ENCODE results near the gene PYCR2.

PYCR2 gene

DNA sequence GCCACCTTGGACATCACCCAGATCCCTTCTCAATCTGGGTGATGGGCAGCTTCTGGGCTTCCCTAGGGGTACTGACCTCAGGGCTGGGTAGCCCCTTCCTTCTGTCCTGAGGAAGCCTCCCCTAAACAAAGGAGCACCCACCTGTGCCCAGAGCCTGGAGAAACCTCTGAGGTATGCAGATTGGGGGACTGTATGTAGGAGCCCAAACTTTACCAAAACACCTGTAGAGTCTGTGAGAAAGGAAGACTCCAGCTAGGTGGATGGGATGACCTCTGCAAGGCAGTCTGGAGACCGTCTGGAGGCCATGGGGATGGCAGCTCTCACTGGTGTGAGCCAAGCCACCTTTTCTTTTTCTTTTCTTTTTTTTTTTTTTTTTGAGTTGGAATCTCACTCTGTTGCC lies 30.7 kb upstream of the PYCR2 start:
- H3K9me3 ChIP-seq (ENCODE audit: control insufficient read depth in 1 of 2, low read length in 2 of 2): no peaks in the 10 kb centered on the region
- no peaks in the 10 kb centered on the region for H3K27me3 ChIP-seq (ENCODE audit: low read depth, low read length)
- H3K4me1 ChIP-seq (ENCODE audit: control insufficient read depth in 1 of 2, insufficient read depth in 2 of 2, low read length in 2 of 2): no peaks in the 10 kb centered on the region
- H3K4me3 ChIP-seq (ENCODE audit: low read depth in 1 of 2, low read length in 2 of 2): no peak overlapping the region
- no peaks in the 10 kb centered on the region for H3K36me3 ChIP-seq (ENCODE audit: control insufficient read depth in 1 of 2, insufficient read depth in 2 of 2, low read length in 2 of 2)
- H3K27ac ChIP-seq (ENCODE audit: low read length): no peak overlapping the region

DNA sequence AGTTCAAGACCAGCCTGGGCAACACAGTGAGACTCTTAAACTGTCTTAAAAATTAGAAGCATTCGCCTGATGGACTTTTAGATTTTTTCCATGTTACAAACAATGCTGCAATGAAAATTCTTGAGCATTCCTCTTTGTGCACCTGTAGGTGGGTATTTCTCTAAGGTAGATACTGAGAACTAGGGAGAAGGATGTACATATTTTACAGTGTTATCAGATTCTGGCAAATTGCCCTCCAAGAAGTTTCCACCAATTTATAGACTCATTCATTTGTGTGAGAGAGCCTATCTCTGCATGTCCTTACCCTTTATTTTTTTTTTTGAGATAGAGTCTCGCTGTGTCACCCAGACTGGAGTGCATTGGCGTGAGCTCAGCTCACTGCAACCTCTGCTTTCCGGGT lies 29.3 kb upstream of the PYCR2 start:
- Histone ChIP-seq H3K27ac (ENCODE audit: low read length) (no peak overlapping the region), H3K9me3 (ENCODE audit: control insufficient read depth in 1 of 2, low read length in 2 of 2) (no peaks in the 10 kb centered on the region), H3K4me1 (ENCODE audit: control insufficient read depth in 1 of 2, insufficient read depth in 2 of 2, low read length in 2 of 2) (no peaks in the 10 kb centered on the region), H3K27me3 (ENCODE audit: low read depth, low read length) (no peaks in the 10 kb centered on the region), H3K36me3 (ENCODE audit: control insufficient read depth in 1 of 2, insufficient read depth in 2 of 2, low read length in 2 of 2) (no peaks in the 10 kb centered on the region), H3K4me3 (ENCODE audit: low read depth in 1 of 2, low read length in 2 of 2) (no peak overlapping the region)

DNA sequence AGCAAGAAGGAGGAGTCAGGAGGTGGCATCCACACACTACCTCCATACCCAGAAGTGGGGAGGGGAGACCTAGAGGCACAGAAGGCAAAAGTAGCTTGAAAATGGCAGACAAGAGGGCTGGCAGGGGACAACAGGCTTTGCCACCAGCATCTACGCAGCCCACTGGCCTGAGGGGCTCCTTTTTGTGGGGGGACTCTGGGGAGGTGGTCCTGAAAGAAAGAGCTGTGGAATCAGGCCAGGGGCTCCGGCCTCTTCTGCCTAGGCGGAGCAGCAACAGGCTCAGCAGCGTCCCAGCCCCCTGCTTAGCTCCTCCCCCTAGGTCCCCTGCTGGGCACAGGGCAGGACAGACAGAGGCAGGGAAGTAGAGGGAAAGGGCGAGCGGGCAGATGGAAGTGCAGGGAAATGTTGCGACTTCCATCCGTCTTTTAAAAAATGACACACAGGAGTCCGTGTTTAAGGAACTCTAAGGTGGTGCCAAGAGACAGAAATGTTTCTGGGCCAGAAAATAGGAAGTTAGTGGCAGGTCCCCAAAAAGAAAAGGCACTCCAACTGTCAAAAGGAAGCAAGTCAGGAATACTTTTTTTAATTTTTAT lies 27.0 kb upstream of the PYCR2 start:
- Histone ChIP-seq H3K27me3 (ENCODE audit: low read depth, low read length) (no peaks in the 10 kb centered on the region), H3K36me3 (ENCODE audit: control insufficient read depth in 1 of 2, insufficient read depth in 2 of 2, low read length in 2 of 2) (no peaks in the 10 kb centered on the region), H3K27ac (ENCODE audit: low read length) (no peak overlapping the region), H3K4me3 (ENCODE audit: low read depth in 1 of 2, low read length in 2 of 2) (no peak overlapping the region), H3K9me3 (ENCODE audit: control insufficient read depth in 1 of 2, low read length in 2 of 2) (no peaks in the 10 kb centered on the region), H3K4me1 (ENCODE audit: control insufficient read depth in 1 of 2, insufficient read depth in 2 of 2, low read length in 2 of 2) (no peaks in the 10 kb centered on the region)

DNA sequence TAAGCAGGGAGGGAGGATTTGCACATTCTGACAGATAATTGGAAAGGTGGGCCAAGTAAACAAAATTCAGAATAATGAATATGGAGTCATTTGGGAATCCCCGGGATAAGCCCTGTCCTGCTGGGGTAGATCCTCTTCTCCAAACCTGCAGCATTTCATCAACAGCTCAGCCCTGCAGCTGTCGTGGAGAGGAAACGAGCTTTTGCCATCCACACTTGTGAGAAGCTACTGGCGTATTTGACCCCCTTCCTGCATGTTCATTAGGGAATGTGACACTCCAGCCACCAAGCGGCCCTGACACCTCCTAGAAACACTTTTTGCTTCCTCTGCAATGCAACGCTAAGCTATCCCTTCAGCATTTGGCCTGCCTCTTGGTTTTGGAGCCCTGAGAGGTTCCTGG lies 25.0 kb upstream of the PYCR2 start:
- H3K9me3 ChIP-seq (ENCODE audit: control insufficient read depth in 1 of 2, low read length in 2 of 2): no peaks in the 10 kb centered on the region
- no peak overlapping the region for H3K27ac ChIP-seq (ENCODE audit: low read length)
- no peak overlapping the region for H3K4me3 ChIP-seq (ENCODE audit: low read depth in 1 of 2, low read length in 2 of 2)
- no peaks in the 10 kb centered on the region for H3K4me1 ChIP-seq (ENCODE audit: control insufficient read depth in 1 of 2, insufficient read depth in 2 of 2, low read length in 2 of 2)
- H3K27me3 ChIP-seq (ENCODE audit: low read depth, low read length): no peaks in the 10 kb centered on the region
- no peaks in the 10 kb centered on the region for H3K36me3 ChIP-seq (ENCODE audit: control insufficient read depth in 1 of 2, insufficient read depth in 2 of 2, low read length in 2 of 2)

- Histone ChIP-seq H3K27me3 (ENCODE audit: low read depth, low read length) (no peaks in the 10 kb centered on the region), H3K27ac (ENCODE audit: low read length) (no peak overlapping the region), H3K4me3 (ENCODE audit: low read depth in 1 of 2, low read length in 2 of 2) (no peak overlapping the region), H3K4me1 (ENCODE audit: control insufficient read depth in 1 of 2, insufficient read depth in 2 of 2, low read length in 2 of 2) (peaks cover 0 to 1% of the 10 kb centered on the region in 2 donors), H3K9me3 (ENCODE audit: control insufficient read depth in 1 of 2, low read length in 2 of 2) (no peaks in the 10 kb centered on the region), H3K36me3 (ENCODE audit: control insufficient read depth in 1 of 2, insufficient read depth in 2 of 2, low read length in 2 of 2) (no peaks in the 10 kb centered on the region)
Measured at GRCh38 chr1:225946803-225947202, 22.8 kb upstream of the PYCR2 start.

- H3K36me3 ChIP-seq (ENCODE audit: control insufficient read depth in 1 of 2, insufficient read depth in 2 of 2, low read length in 2 of 2): no peaks in the 10 kb centered on the region
- H3K9me3 ChIP-seq (ENCODE audit: control insufficient read depth in 1 of 2, low read length in 2 of 2): no peaks in the 10 kb centered on the region
Measured at GRCh38 chr1:225946082-225946620, 22.1 kb upstream of the PYCR2 start.

DNA sequence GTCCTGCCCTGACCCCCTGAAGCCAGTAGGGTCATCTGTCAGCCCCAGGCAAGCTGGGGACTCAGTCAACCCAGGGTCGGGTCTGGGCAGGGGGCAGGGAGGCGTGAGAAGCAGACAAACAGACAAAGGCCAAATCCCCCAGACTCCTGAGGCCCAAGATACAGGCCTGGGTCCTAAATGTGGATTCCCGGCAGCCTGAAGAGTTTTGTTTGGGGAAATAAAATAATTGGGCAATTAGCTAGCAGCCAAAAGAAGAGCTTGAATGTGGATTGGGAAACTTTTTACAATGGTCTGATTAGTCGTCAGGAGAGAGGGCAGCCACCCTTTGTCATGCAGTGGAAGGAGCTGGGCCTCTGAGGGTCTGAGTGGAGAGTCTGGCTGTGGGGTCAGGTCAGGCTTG lies 21.5 kb upstream of the PYCR2 start:
- Histone ChIP-seq H3K27me3 (ENCODE audit: low read depth, low read length) (no peaks in the 10 kb centered on the region), H3K27ac (ENCODE audit: low read length) (no peak overlapping the region), H3K36me3 (ENCODE audit: control insufficient read depth in 1 of 2, insufficient read depth in 2 of 2, low read length in 2 of 2) (no peaks in the 10 kb centered on the region), H3K4me1 (ENCODE audit: control insufficient read depth in 1 of 2, insufficient read depth in 2 of 2, low read length in 2 of 2) (peaks cover 0 to 14% of the 10 kb centered on the region in 2 donors), H3K4me3 (ENCODE audit: low read depth in 1 of 2, low read length in 2 of 2) (no peak overlapping the region), H3K9me3 (ENCODE audit: control insufficient read depth in 1 of 2, low read length in 2 of 2) (no peaks in the 10 kb centered on the region)

More at GRCh38 chr1:225946082-225946620, 22.1 kb upstream of the PYCR2 start:
- Histone ChIP-seq H3K4me1 (ENCODE audit: control insufficient read depth in 1 of 2, insufficient read depth in 2 of 2, low read length in 2 of 2) (peaks cover 0 to 8% of the 10 kb centered on the region in 2 donors), H3K27me3 (ENCODE audit: low read depth, low read length) (no peaks in the 10 kb centered on the region), H3K27ac (ENCODE audit: low read length) (no peak overlapping the region), H3K4me3 (ENCODE audit: low read depth in 1 of 2, low read length in 2 of 2) (no peak overlapping the region)

- no peaks in the 10 kb centered on the region for H3K27me3 ChIP-seq (ENCODE audit: low read depth, low read length)
- no peak overlapping the region for H3K27ac ChIP-seq (ENCODE audit: low read length)
- H3K4me1 ChIP-seq (ENCODE audit: control insufficient read depth in 1 of 2, insufficient read depth in 2 of 2, low read length in 2 of 2): peaks cover 0 to 17% of the 10 kb centered on the region in 2 donors
- no peaks in the 10 kb centered on the region for H3K9me3 ChIP-seq (ENCODE audit: control insufficient read depth in 1 of 2, low read length in 2 of 2)
- H3K36me3 ChIP-seq (ENCODE audit: control insufficient read depth in 1 of 2, insufficient read depth in 2 of 2, low read length in 2 of 2): no peaks in the 10 kb centered on the region
- no peak overlapping the region for H3K4me3 ChIP-seq (ENCODE audit: low read depth in 1 of 2, low read length in 2 of 2)
Measured at GRCh38 chr1:225944951-225945350, 20.9 kb upstream of the PYCR2 start.

DNA sequence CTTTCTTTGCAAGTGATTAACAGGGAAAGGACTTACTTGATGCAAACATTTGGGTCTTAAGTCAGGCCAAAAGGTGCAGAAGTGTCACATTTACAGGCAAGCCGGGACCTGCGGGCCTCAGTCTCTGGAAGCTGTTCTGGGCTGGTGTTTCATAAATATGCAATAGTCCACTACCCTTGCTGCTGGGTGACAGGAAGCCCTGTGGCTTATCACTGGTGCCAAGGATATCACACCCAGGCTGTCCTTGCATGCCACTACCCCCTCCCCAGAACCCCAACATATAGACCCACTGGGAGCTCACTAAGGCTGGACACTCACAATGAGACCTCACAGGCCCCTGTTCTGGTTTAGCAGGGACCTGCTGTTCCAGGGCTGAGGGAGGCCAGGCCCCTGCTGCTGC lies 20.3 kb upstream of the PYCR2 start:
- H3K4me3 ChIP-seq (ENCODE audit: low read depth in 1 of 2, low read length in 2 of 2): no peak overlapping the region
- peaks cover 0 to 17% of the 10 kb centered on the region in 2 donors for H3K4me1 ChIP-seq (ENCODE audit: control insufficient read depth in 1 of 2, insufficient read depth in 2 of 2, low read length in 2 of 2)
- H3K9me3 ChIP-seq (ENCODE audit: control insufficient read depth in 1 of 2, low read length in 2 of 2): no peaks in the 10 kb centered on the region
- no peaks in the 10 kb centered on the region for H3K27me3 ChIP-seq (ENCODE audit: low read depth, low read length)
- H3K36me3 ChIP-seq (ENCODE audit: control insufficient read depth in 1 of 2, insufficient read depth in 2 of 2, low read length in 2 of 2): no peaks in the 10 kb centered on the region
- no peak overlapping the region for H3K27ac ChIP-seq (ENCODE audit: low read length)

DNA sequence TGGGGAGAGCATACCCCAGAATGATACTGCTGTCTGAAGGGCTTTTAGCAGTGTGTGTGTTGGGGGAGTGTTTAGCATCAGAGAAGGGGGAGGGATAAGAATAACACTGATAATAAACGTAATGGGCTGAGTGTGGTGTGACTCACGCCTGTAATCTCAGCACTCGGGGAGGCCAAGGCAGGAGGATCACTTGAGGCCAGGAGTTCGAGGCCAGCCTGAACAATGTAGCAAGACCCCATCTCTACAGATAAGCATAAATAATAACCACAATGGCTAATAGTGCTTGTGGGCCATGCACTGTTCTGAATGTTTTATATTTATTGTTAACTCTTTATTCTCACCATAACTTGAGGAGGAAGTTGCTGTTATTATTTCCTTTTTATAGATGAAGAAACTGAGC lies 19.5 kb upstream of the PYCR2 start:
- no peak overlapping the region for H3K4me3 ChIP-seq (ENCODE audit: low read depth in 1 of 2, low read length in 2 of 2)
- H3K9me3 ChIP-seq (ENCODE audit: control insufficient read depth in 1 of 2, low read length in 2 of 2): no peaks in the 10 kb centered on the region
- H3K4me1 ChIP-seq (ENCODE audit: control insufficient read depth in 1 of 2, insufficient read depth in 2 of 2, low read length in 2 of 2): peaks cover 0 to 17% of the 10 kb centered on the region in 2 donors
- no peaks in the 10 kb centered on the region for H3K36me3 ChIP-seq (ENCODE audit: control insufficient read depth in 1 of 2, insufficient read depth in 2 of 2, low read length in 2 of 2)
- no peak overlapping the region for H3K27ac ChIP-seq (ENCODE audit: low read length)
- no peaks in the 10 kb centered on the region for H3K27me3 ChIP-seq (ENCODE audit: low read depth, low read length)

- H3K27me3 ChIP-seq (ENCODE audit: low read depth, low read length): no peaks in the 10 kb centered on the region
- H3K36me3 ChIP-seq (ENCODE audit: control insufficient read depth in 1 of 2, insufficient read depth in 2 of 2, low read length in 2 of 2): no peaks in the 10 kb centered on the region
- peaks cover 0 to 17% of the 10 kb centered on the region in 2 donors for H3K4me1 ChIP-seq (ENCODE audit: control insufficient read depth in 1 of 2, insufficient read depth in 2 of 2, low read length in 2 of 2)
- H3K27ac ChIP-seq (ENCODE audit: low read length): no peak overlapping the region
- no peak overlapping the region for H3K4me3 ChIP-seq (ENCODE audit: low read depth in 1 of 2, low read length in 2 of 2)
- no peaks in the 10 kb centered on the region for H3K9me3 ChIP-seq (ENCODE audit: control insufficient read depth in 1 of 2, low read length in 2 of 2)
Measured at GRCh38 chr1:225942574-225942973, 18.5 kb upstream of the PYCR2 start.

- Histone ChIP-seq H3K4me3 (ENCODE audit: low read depth in 1 of 2, low read length in 2 of 2) (no peak overlapping the region), H3K27ac (ENCODE audit: low read length) (no peak overlapping the region), H3K4me1 (ENCODE audit: control insufficient read depth in 1 of 2, insufficient read depth in 2 of 2, low read length in 2 of 2) (peaks cover 0 to 17% of the 10 kb centered on the region in 2 donors), H3K9me3 (ENCODE audit: control insufficient read depth in 1 of 2, low read length in 2 of 2) (no peaks in the 10 kb centered on the region), H3K27me3 (ENCODE audit: low read depth, low read length) (no peaks in the 10 kb centered on the region), H3K36me3 (ENCODE audit: control insufficient read depth in 1 of 2, insufficient read depth in 2 of 2, low read length in 2 of 2) (no peaks in the 10 kb centered on the region)
Measured at GRCh38 chr1:225941942-225942222, 17.8 kb upstream of the PYCR2 start.
